Hindlimb muscle (tissue), 1 donor: ENCODE measurements around the gene TMEM245. TPM values are rescaled to one million over a fixed set of nuclear protein-coding genes. Genes with fewer than 3 reads are reported as not detected.
"Not testable (repeated sequence)": the region's sequence is repeated elsewhere in the genome, so short reads cannot be mapped to it uniquely, and the experiment has no call there.

Experiments
- DNase-seq: peaks from one replicate; pipeline ENCODE4 v3.0.0-alpha.2; 2013
- polyA plus RNA-seq: library from polyadenylated mRNA; unstranded; fragments of 120-200 nt; gene quantifications from one replicate; pipeline ENCODE4 v1.2.1, GENCODE V29; 2013; ENCODE audit not compliant: insufficient read length

Gene TMEM245
- polyA plus RNA-seq, 1 donor, result 37.3 TPM

GRCh38 chr9:108980893-108981292, 138.9 kb downstream of the TMEM245 start:
- no peak for DNase-seq

DNA sequence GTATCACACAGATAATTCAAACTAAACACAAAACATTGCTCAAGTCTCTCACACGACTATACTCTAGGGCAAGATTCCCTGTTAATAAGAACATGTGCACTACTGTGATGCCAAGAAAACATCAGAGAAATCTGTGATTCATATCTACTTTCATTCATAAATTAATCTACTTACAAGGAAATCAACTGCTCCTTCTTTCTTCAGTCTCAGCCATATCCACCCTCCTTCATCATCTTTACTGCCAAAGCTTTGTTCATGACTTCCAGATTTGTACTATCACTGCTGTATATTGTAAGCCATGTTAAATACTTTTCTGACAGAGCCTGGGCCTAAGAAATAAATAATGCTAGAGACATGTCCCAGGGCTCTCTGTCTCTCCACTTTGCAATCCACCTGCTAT, 141.5 kb downstream of the TMEM245 start:
- no peak for DNase-seq

DNA sequence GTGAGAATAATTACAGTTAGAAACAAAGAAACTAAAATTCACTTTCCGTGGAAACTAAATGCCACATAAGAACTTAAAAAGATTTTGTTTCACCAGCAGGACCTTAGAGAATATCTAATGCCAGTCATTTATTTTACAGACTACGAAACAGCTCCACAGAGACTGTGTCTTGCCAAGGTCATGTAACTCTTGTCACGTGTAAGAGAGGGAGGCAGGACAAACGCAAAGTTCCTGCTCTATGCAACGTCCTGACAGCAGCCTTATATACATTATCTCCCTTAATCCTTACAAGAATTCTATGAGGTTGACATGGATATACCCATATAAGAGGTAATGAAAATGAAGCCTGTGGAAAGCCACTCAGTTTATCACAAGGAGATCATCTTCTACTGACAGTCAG, 145.9 kb downstream of the TMEM245 start:
- DNase-seq, result no peak

- DNase-seq, result no peak
These were observed 147.0 kb downstream of the TMEM245 start for GRCh38 chr9:108972626-108973209.

DNA sequence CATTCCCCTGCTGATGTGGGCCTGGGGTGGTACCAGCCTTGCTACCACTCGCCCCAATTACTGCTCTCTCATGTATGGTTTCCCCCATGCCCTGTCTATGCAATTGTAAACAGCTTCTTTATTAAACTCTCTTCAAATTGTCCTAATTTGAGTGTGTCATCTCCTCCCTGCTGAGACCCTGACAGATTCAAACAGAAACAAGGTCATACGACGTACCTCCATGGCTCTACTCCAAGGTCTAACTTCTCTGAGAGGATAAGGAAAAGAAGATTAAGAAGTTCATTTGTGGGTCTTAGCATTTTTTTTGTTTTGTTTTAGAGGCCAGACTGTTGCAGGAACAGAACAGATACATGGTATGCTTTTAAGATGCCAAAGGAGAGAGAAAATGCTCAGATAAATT, 147.6 kb downstream of the TMEM245 start:
- no peak for DNase-seq

DNA sequence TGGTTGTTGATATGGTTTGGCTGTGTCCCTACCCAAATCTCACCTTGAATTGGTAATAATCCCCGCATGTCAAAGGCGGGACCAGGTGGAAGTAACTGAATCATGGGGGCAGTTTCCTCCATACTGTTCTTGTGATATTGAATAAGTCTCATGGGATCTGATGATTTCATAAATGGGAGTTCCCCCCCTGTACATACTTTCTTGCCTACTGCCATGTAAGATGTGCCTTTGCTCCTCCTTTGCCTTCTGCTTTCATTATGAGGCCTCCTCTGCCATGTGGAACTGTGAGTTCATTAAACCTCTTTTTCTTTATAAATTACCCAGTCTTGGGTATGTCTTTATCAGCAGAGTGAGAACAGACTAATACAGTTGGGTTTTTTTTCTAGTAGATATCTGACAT, 148.4 kb downstream of the TMEM245 start:
- DNase-seq, result not testable (repeated sequence)

- DNase-seq, result no peak
These were observed 151.8 kb downstream of the TMEM245 start for GRCh38 chr9:108967916-108968315.

Other genes with a start within 250 kb of the TMEM245 start
- gene ELP1, start 185.8 kb downstream of the TMEM245 start, polyA plus RNA-seq, result 32.9 TPM
- gene ABITRAM, start 185.5 kb downstream of the TMEM245 start, polyA plus RNA-seq, result 12.2 TPM
- 20.7 TPM for gene CTNNAL1, start 106.4 kb downstream of the TMEM245 start, polyA plus RNA-seq
- 0.76 TPM for gene FRRS1L, start 47.3 kb upstream of the TMEM245 start, polyA plus RNA-seq
- gene EPB41L4B, start 201.1 kb upstream of the TMEM245 start, polyA plus RNA-seq, result 14.2 TPM